ENCODE measurements around the gene CDH18. TPM values are rescaled to one million over a fixed set of nuclear protein-coding genes. Genes with fewer than 3 reads are reported as not detected.

Gene CDH18
- total and polyA plus RNA-seq, 2 donors (not counting 3 experiments of a cell fraction or from before 2014, with no cell fraction given) = 0.06 TPM; not detected in 1

DNA sequence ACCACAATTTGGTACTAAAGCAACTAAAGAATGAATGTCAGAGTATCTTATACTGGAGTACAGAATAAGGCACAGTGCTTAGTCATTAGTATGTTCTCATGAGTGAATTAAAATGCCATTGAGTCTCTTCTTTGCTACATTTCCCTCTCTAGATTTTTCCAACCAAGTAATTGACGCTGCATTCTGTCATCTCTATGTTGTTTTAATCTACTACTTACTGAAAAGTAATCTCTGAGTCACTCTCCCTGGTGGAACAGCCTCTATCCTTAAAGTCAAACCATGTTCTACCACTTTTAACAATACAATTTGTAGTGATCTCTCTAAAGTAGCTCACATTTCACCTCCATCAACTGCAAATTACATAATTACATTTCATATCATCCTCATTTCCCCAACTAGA is 495.1 kb downstream of the CDH18 start:
- ChIA-PET POLR2A (no interaction called here), CTCF (no interaction called here)
- no peaks in the 10 kb centered on the region for H3K79me2 ChIP-seq (ENCODE audit: control insufficient read depth, insufficient read depth, low read length)
- H3K4me3 ChIP-seq (replicated peaks in 1 of 3; ENCODE audit: insufficient read depth in 1 of 3, low read depth in 1 of 3, low read length in 3 of 3) = no peak overlapping the region
- H4K20me1 ChIP-seq (replicated peaks; ENCODE audit: control insufficient read depth, extremely low read depth, insufficient read depth, low read length) = no peaks in the 10 kb centered on the region
- dilution Hi-C loops (cut with MboI; ENCODE audit: extremely low pct_ligation_motif_present, low sequenced_read_pairs) (no loop called here), intact Hi-C loops (cut with micrococcal nuclease) (no loop called here)
- H3K9me3 ChIP-seq (replicated peaks; ENCODE audit: control insufficient read depth, insufficient read depth, low read length) = no peaks in the 10 kb centered on the region
- no peaks in the 10 kb centered on the region for H3K4me1 ChIP-seq (ENCODE audit: control insufficient read depth, extremely low read depth, insufficient read depth, low read length)
- H3K27ac ChIP-seq (ENCODE audit: insufficient read depth, low read depth, low read length) = no peak overlapping the region
- no TSS peak for BruUV-seq (replicated peaks)
- H3K36me3 ChIP-seq (ENCODE audit: control insufficient read depth in 2 of 2, extremely low read depth in 1 of 2, insufficient read depth in 2 of 2, low read length in 2 of 2) = no peaks in the 10 kb centered on the region
- FAIRE-seq (no peak), DNase-seq (ENCODE audit: low read depth, low spot score) (no peak)
- H3K9ac ChIP-seq (replicated peaks; ENCODE audit: extremely low read depth, insufficient read depth, low read length) = no peak overlapping the region
- H3K27me3 ChIP-seq (ENCODE audit: control insufficient read depth in 2 of 2, insufficient read depth in 2 of 2, low read length in 2 of 2) = no peaks in the 10 kb centered on the region
- no peaks in the 10 kb centered on the region for H3K9me1 ChIP-seq (replicated peaks; ENCODE audit: control insufficient read depth, extremely low read depth, insufficient read depth, low read length)
- no peak overlapping the region for H3K4me2 ChIP-seq (ENCODE audit: insufficient read depth, low read length)
- H2AFZ ChIP-seq (ENCODE audit: low read depth, low read length) = no peak overlapping the region
- TF ChIP-seq EZH2 (IDR thresholded peaks at IDR 0.05; ENCODE audit: borderline replicate concordance, low read depth, low read length, severe bottlenecking) (no peak), GATA2 (IDR thresholded peaks at IDR 0.05; ENCODE audit: insufficient read depth, insufficient read length, low read depth, low read length) (no peak), POLR2AphosphoS5 (IDR thresholded peaks at IDR 0.05; ENCODE audit: insufficient read depth, low read depth, low read length) (no peak), FOS (IDR thresholded peaks at IDR 0.05; ENCODE audit: borderline replicate concordance, insufficient read depth, low read length) (no peak), JUN (IDR thresholded peaks at IDR 0.05; ENCODE audit: borderline replicate concordance, insufficient read depth, insufficient read length, low read depth) (no peak), MYC (IDR thresholded peaks at IDR 0.05; ENCODE audit: low read depth, low read length) (no peak), CTCF (IDR thresholded peaks at IDR 0.05; ENCODE audit: extremely low read depth in 1 of 2, insufficient read depth in 1 of 2, low read depth in 1 of 2, low read length in 2 of 2) (no peak), POLR2A (IDR thresholded peaks at IDR 0.05; ENCODE audit: low read depth, low read length) (no peak)
- TF ChIP-seq, protein P1, sequence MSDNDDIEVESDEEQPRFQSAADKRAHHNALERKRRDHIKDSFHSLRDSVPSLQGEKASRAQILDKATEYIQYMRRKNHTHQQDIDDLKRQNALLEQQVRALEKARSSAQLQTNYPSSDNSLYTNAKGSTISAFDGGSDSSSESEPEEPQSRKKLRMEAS (IDR thresholded peaks at IDR 0.05; ENCODE audit: insufficient read depth, insufficient read length) = no peak

All from endothelial cell of umbilical vein (primary cell).